ENCODE measurements around the gene MRC2.

Gene MRC2

GRCh38 chr17:62673614-62674362 lies 46.3 kb downstream of the MRC2 start:
- H3K27ac ChIP-seq (ENCODE audit: low read length): no peak overlapping the region
- H3K4me1 ChIP-seq (ENCODE audit: low read length): no peaks in the 10 kb centered on the region
- no peaks in the 10 kb centered on the region for H3F3A ChIP-seq (ENCODE audit: insufficient read depth, low read length)
- H3K36me3 ChIP-seq (replicated peaks; ENCODE audit: insufficient read depth, low read length): no peaks in the 10 kb centered on the region
- TF ChIP-seq EZH2 (optimal IDR thresholded peaks at IDR 0.05; ENCODE audit: low read depth, low read length) (no peak), CTCF (IDR thresholded peaks at IDR 0.05; ENCODE audit: low read length) (no peak), EZH2phosphoT487 (IDR thresholded peaks at IDR 0.05; ENCODE audit: low read length) (no peak)
- no peak overlapping the region for H3K4me2 ChIP-seq (ENCODE audit: low read depth, low read length)
- no peak overlapping the region for H3K9ac ChIP-seq (ENCODE audit: low read length)
- no peak overlapping the region for H3K4me3 ChIP-seq (ENCODE audit: low read length)
- H2AFZ ChIP-seq (ENCODE audit: low read length): no peak overlapping the region
- DNase-seq: no peak
- no peaks in the 10 kb centered on the region for H3K9me3 ChIP-seq (replicated peaks; ENCODE audit: insufficient read depth, low read length)
- H3K79me2 ChIP-seq (ENCODE audit: low read length): no peaks in the 10 kb centered on the region
- no peaks in the 10 kb centered on the region for H3K9me2 ChIP-seq (replicated peaks; ENCODE audit: insufficient read depth, low read length)
- no peaks in the 10 kb centered on the region for H3K27me3 ChIP-seq (replicated peaks; ENCODE audit: insufficient read depth, low read length)
- no peaks in the 10 kb centered on the region; the same call in 1 of the 2 replicates for H4K20me1 ChIP-seq (ENCODE audit: insufficient read depth, low read length)

GRCh38 chr17:62674363-62674739 lies 46.9 kb downstream of the MRC2 start:
- Histone ChIP-seq H3F3A (ENCODE audit: insufficient read depth, low read length) (no peaks in the 10 kb centered on the region), H3K9me2 (replicated peaks; ENCODE audit: insufficient read depth, low read length) (no peaks in the 10 kb centered on the region), H3K27me3 (replicated peaks; ENCODE audit: insufficient read depth, low read length) (no peaks in the 10 kb centered on the region), H3K79me2 (ENCODE audit: low read length) (no peaks in the 10 kb centered on the region), H3K27ac (ENCODE audit: low read length) (no peak overlapping the region), H3K9me3 (replicated peaks; ENCODE audit: insufficient read depth, low read length) (no peaks in the 10 kb centered on the region), H3K4me1 (ENCODE audit: low read length) (no peaks in the 10 kb centered on the region), H3K36me3 (replicated peaks; ENCODE audit: insufficient read depth, low read length) (no peaks in the 10 kb centered on the region), H4K20me1 (ENCODE audit: insufficient read depth, low read length) (no peaks in the 10 kb centered on the region; the same call in 1 of the 2 replicates), H3K4me2 (ENCODE audit: low read depth, low read length) (no peak overlapping the region), H3K9ac (ENCODE audit: low read length) (no peak overlapping the region), H3K4me3 (ENCODE audit: low read length) (no peak overlapping the region), H2AFZ (ENCODE audit: low read length) (no peak overlapping the region)
- TF ChIP-seq EZH2 (optimal IDR thresholded peaks at IDR 0.05; ENCODE audit: low read depth, low read length): no peak
- TF ChIP-seq EZH2phosphoT487 (IDR thresholded peaks at IDR 0.05; ENCODE audit: low read length): no peak
- no peak for TF ChIP-seq CTCF (IDR thresholded peaks at IDR 0.05; ENCODE audit: low read length)
- DNase-seq: no peak

GRCh38 chr17:62674841-62675240 lies 47.4 kb downstream of the MRC2 start:
- Histone ChIP-seq H3K27ac (ENCODE audit: low read length) (no peak overlapping the region), H2AFZ (ENCODE audit: low read length) (no peak overlapping the region), H3K36me3 (replicated peaks; ENCODE audit: insufficient read depth, low read length) (no peaks in the 10 kb centered on the region), H3K4me1 (ENCODE audit: low read length) (no peaks in the 10 kb centered on the region), H4K20me1 (ENCODE audit: insufficient read depth, low read length) (no peaks in the 10 kb centered on the region; the same call in 1 of the 2 replicates), H3K9me3 (replicated peaks; ENCODE audit: insufficient read depth, low read length) (no peaks in the 10 kb centered on the region), H3K4me2 (ENCODE audit: low read depth, low read length) (no peak overlapping the region), H3K27me3 (replicated peaks; ENCODE audit: insufficient read depth, low read length) (no peaks in the 10 kb centered on the region), H3K9ac (ENCODE audit: low read length) (no peak overlapping the region), H3K79me2 (ENCODE audit: low read length) (no peaks in the 10 kb centered on the region), H3K4me3 (ENCODE audit: low read length) (no peak overlapping the region), H3K9me2 (replicated peaks; ENCODE audit: insufficient read depth, low read length) (no peaks in the 10 kb centered on the region), H3F3A (ENCODE audit: insufficient read depth, low read length) (no peaks in the 10 kb centered on the region)
- no peak for TF ChIP-seq EZH2 (optimal IDR thresholded peaks at IDR 0.05; ENCODE audit: low read depth, low read length)
- no peak for TF ChIP-seq CTCF (IDR thresholded peaks at IDR 0.05; ENCODE audit: low read length)
- no peak for TF ChIP-seq EZH2phosphoT487 (IDR thresholded peaks at IDR 0.05; ENCODE audit: low read length)
- DNase-seq: no peak

Measured in MM.1S (cell line).